AG04450 (cell line): ENCODE data around the gene NTNG2. TPM values are rescaled to one million over a fixed set of nuclear protein-coding genes. Genes with fewer than 3 reads are reported as not detected.

ENCODE experiments used
- CTCF ChIA-PET: fragments of 300-600, 350-600 bp; formaldehyde crosslinking; extraction: SDS; loops from one replicate; lab custom pipeline; 2022; ENCODE audit warnings: antibody characterized with exemption, inconsistent platforms; lab: Charles Lee
- POLR2A ChIA-PET: fragments of 350-600 bp; formaldehyde crosslinking; extraction: SDS; loops from one replicate; lab custom pipeline; 2021; ENCODE audit warnings: antibody characterized with exemption, inconsistent platforms; lab: Yijun Ruan, JAX
- DNase-seq: peaks from one replicate; pipeline ENCODE4 v3.0.0-alpha.2; 2011; ENCODE audit warnings: low read depth, low spot score
- H3K27ac ChIP-seq: one replicate; pipeline ENCODE4 v1.5.1; 2012; ENCODE audit warnings: low read depth, low read length, control low read depth
- H3K27me3 ChIP-seq: one replicate; pipeline ENCODE4 v1.6.0; 2012; ENCODE audit warnings: low read length; ENCODE audit not compliant: control insufficient read depth, insufficient read depth
- H3K4me3 ChIP-seq: 2 replicates; pipeline ENCODE4 v1.5.1; 2011; ENCODE audit warnings: mild to moderate bottlenecking, low read depth, low read length, control low read depth
- H3K9me3 ChIP-seq: 2 replicates; pipeline ENCODE4 v1.5.1; 2012; ENCODE audit warnings: low read length; ENCODE audit not compliant: control insufficient read depth, insufficient read depth
- CTCF ChIP-seq: IDR thresholded peaks from 2 replicates; pipeline ENCODE4 v1.5.1; 2011; ENCODE audit warnings: low read depth, low read length, control low read depth, inconsistent platforms
- polyA plus RNA-seq: library from polyadenylated mRNA; depleted of rRNA; stranded (reverse); fragments of >200 nt; gene quantifications from 2 replicates; pipeline ENCODE4 v1.2.3, GENCODE V29; 2011

Gene NTNG2
- polyA plus RNA-seq, 1 experiment, result 0.93 TPM

DNA sequence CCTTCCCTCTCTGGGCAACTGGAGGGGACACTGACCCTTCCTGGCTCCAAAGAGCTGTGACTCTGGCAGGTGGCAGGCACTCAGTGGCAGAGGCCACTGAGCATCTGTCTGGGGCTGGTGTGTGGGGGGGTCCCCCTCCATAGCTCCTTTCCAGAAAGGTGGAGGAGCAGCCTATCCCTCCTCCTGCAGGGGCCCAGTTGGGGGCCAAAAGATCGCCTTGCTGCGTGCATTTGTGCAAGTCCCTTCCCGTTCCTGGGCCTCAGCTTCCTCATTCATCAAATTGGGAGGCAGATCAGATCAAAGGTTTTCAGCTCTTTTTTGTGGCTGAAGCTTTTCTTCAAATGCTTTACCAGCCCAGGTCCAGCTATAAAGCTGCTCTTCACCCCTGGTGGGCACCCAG is 77.7 kb downstream of the NTNG2 start:
- Histone ChIP-seq H3K4me3 (no peak overlapping the region), H3K27me3 (peaks cover 59% of the 10 kb centered on the region), H3K9me3 (no peaks in the 10 kb centered on the region; the same call in 1 of the 2 replicates), H3K27ac (no peak overlapping the region)
- ChIA-PET CTCF (interaction anchor here (0.7 to 9.1 kb wide), 3 partner anchors 69 to 478 kb away, joined by 3 to 154 read pairs (median 60); no protein-coding TSS in a partner anchor), POLR2A (no interaction called here)
- no peak for DNase-seq
- no peak for TF ChIP-seq CTCF

GRCh38 chr9:132239999-132240840 is 78.4 kb downstream of the NTNG2 start:
- CTCF ChIA-PET, result interaction anchor here (0.7 to 9.1 kb wide), 2 partner anchors 126 to 478 kb away, joined by 3 to 154 read pairs; no protein-coding TSS in a partner anchor
- H3K4me3 ChIP-seq, result no peak overlapping the region; the same call in 1 of the 2 replicates

GRCh38 chr9:132240841-132241482 is 79.1 kb downstream of the NTNG2 start:
- ChIA-PET CTCF (interaction anchor here (1.0 to 9.1 kb wide), 2 partner anchors 72 to 479 kb away, joined by 3 to 154 read pairs; no protein-coding TSS in a partner anchor), POLR2A (interaction anchor here (0.5 to 0.6 kb wide), 2 partner anchors 194 to 640 kb away, joined by 3 read pairs; no protein-coding TSS in a partner anchor)
- no peak overlapping the region for H3K27ac ChIP-seq
- no peak for TF ChIP-seq CTCF
- DNase-seq, result peak; percentile 65
- H3K27me3 ChIP-seq, result peaks cover 53% of the 10 kb centered on the region
- H3K4me3 ChIP-seq, result peak overlapping the region; percentile 62
- H3K9me3 ChIP-seq, result no peaks in the 10 kb centered on the region; the same call in 1 of the 2 replicates

More at GRCh38 chr9:132239999-132240840, 78.4 kb downstream of the NTNG2 start:
- peaks cover 53% of the 10 kb centered on the region for H3K27me3 ChIP-seq
- H3K27ac ChIP-seq, result no peak overlapping the region
- POLR2A ChIA-PET, result no interaction called here
- DNase-seq, result no peak
- H3K9me3 ChIP-seq, result no peaks in the 10 kb centered on the region; the same call in 1 of the 2 replicates
- no peak for TF ChIP-seq CTCF

DNA sequence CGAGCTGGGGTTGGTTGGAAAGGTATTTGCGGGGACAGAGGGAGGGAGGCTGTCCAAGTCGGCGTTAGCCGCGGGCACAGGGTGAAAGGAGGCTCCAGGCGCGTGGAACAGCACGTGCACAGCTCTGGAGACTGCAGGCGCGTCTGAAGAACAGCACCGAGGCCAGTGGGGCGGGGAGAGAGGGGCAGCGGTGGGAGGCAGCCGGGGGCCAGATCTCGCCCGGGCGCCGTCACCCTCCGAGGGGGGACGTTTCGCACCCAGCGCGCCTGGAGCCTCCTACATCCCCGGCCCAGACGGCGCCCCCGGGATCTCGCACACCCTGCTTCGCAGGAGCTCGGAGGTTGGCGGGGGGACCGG is 79.6 kb downstream of the NTNG2 start:
- DNase-seq, result no peak
- no peak for TF ChIP-seq CTCF
- Histone ChIP-seq H3K4me3 (peak overlapping the region; percentile 62), H3K27ac (no peak overlapping the region), H3K9me3 (no peaks in the 10 kb centered on the region; the same call in 1 of the 2 replicates), H3K27me3 (peaks cover 52% of the 10 kb centered on the region)
- CTCF ChIA-PET, result interaction anchor here (1.0 kb wide), 1 partner anchor 72 kb away, joined by 3 read pairs; no protein-coding TSS in a partner anchor
- POLR2A ChIA-PET, result interaction anchor here (0.6 kb wide), 1 partner anchor 640 kb away, joined by 3 read pairs; no protein-coding TSS in a partner anchor
